Measurements from ENCODE around the gene SLC25A23.
"Not testable (repeated sequence)": the region's sequence is repeated elsewhere in the genome, so short reads cannot be mapped to it uniquely, and the experiment has no call there.

SLC25A23 gene

GRCh38 chr19:6402058-6402457 lies 57.5 kb downstream of the SLC25A23 start:
- H3K4me1 ChIP-seq (ENCODE audit: insufficient read depth, low read length, poor library complexity, severe bottlenecking) = no peaks in the 10 kb centered on the region
- TF ChIP-seq EZH2phosphoT487 (IDR thresholded peaks at IDR 0.05; ENCODE audit: borderline replicate concordance) = no peak
- TF ChIP-seq, protein P1, sequence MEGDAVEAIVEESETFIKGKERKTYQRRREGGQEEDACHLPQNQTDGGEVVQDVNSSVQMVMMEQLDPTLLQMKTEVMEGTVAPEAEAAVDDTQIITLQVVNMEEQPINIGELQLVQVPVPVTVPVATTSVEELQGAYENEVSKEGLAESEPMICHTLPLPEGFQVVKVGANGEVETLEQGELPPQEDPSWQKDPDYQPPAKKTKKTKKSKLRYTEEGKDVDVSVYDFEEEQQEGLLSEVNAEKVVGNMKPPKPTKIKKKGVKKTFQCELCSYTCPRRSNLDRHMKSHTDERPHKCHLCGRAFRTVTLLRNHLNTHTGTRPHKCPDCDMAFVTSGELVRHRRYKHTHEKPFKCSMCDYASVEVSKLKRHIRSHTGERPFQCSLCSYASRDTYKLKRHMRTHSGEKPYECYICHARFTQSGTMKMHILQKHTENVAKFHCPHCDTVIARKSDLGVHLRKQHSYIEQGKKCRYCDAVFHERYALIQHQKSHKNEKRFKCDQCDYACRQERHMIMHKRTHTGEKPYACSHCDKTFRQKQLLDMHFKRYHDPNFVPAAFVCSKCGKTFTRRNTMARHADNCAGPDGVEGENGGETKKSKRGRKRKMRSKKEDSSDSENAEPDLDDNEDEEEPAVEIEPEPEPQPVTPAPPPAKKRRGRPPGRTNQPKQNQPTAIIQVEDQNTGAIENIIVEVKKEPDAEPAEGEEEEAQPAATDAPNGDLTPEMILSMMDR (conservative IDR thresholded peaks at IDR 0.05; ENCODE audit: low read length) = no peak
- H4K20me1 ChIP-seq (ENCODE audit: insufficient read depth, low read length, poor library complexity, severe bottlenecking) = no peaks in the 10 kb centered on the region
- no peak overlapping the region for H3K9ac ChIP-seq (ENCODE audit: low read depth, low read length, poor library complexity, severe bottlenecking)
- no peaks in the 10 kb centered on the region for H3K79me2 ChIP-seq (ENCODE audit: insufficient read depth, low read length)
- no peak overlapping the region for H3K4me2 ChIP-seq (ENCODE audit: low read depth, low read length, poor library complexity, severe bottlenecking)
- no peaks in the 10 kb centered on the region for H3K9me2 ChIP-seq (replicated peaks; ENCODE audit: low read depth, low read length)
- no peak overlapping the region for H2AFZ ChIP-seq (ENCODE audit: low read length)
- no peaks in the 10 kb centered on the region for H3F3A ChIP-seq (ENCODE audit: low read depth)
- no peaks in the 10 kb centered on the region for H3K9me3 ChIP-seq (ENCODE audit: insufficient read depth, low read depth, low read length)
- H3K36me3 ChIP-seq (ENCODE audit: insufficient read depth, low read length) = no peaks in the 10 kb centered on the region
- no peak overlapping the region for H3K4me3 ChIP-seq (ENCODE audit: low read length, poor library complexity, severe bottlenecking)
- no peaks in the 10 kb centered on the region for H3K27me3 ChIP-seq (ENCODE audit: insufficient read depth, low read length, poor library complexity, severe bottlenecking)

GRCh38 chr19:6400062-6400944 lies 59.3 kb downstream of the SLC25A23 start:
- not testable (repeated sequence) for H4K20me1 ChIP-seq (ENCODE audit: insufficient read depth, low read length, poor library complexity, severe bottlenecking); H3K9me2 ChIP-seq (replicated peaks; ENCODE audit: low read depth, low read length); H3K4me2 ChIP-seq (ENCODE audit: low read depth, low read length, poor library complexity, severe bottlenecking); H3F3A ChIP-seq (ENCODE audit: low read depth); H3K79me2 ChIP-seq (ENCODE audit: insufficient read depth, low read length); H3K4me3 ChIP-seq (ENCODE audit: low read length, poor library complexity, severe bottlenecking); H3K36me3 ChIP-seq (ENCODE audit: insufficient read depth, low read length); H3K27me3 ChIP-seq (ENCODE audit: insufficient read depth, low read length, poor library complexity, severe bottlenecking); H2AFZ ChIP-seq (ENCODE audit: low read length); H3K9ac ChIP-seq (ENCODE audit: low read depth, low read length, poor library complexity, severe bottlenecking); H3K9me3 ChIP-seq (ENCODE audit: insufficient read depth, low read depth, low read length); H3K4me1 ChIP-seq (ENCODE audit: insufficient read depth, low read length, poor library complexity, severe bottlenecking)

DNA sequence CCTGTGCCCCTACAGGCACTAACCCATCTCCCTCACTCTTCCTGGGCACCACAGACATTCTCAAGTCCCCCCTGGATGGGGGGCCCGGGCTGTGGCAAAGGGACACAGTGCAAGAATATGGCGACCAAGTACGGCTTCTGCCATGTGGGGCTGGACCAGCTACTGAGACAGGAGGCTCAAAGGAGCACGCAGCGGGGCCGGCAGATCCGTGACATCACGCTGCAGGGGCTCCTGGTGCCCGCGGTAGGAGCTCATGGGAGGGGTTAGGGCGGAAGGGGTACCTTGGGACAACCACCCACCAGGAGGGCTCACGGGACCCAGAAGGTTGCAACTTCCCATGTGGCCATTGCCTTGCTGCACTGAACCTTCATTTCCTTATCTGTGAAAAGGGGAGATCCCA lies 63.3 kb downstream of the SLC25A23 start:
- TF ChIP-seq, protein P1 (conservative IDR thresholded peaks at IDR 0.05; ENCODE audit: low read length) = no peak
- no peak for TF ChIP-seq EZH2phosphoT487 (IDR thresholded peaks at IDR 0.05; ENCODE audit: borderline replicate concordance)
- no peaks in the 10 kb centered on the region for H3K9me2 ChIP-seq (replicated peaks; ENCODE audit: low read depth, low read length)
- H2AFZ ChIP-seq (ENCODE audit: low read length) = no peak overlapping the region
- H3K4me2 ChIP-seq (ENCODE audit: low read depth, low read length, poor library complexity, severe bottlenecking) = no peak overlapping the region
- peaks cover 13% of the 10 kb centered on the region for H3K4me1 ChIP-seq (ENCODE audit: insufficient read depth, low read length, poor library complexity, severe bottlenecking)
- no peaks in the 10 kb centered on the region for H3K36me3 ChIP-seq (ENCODE audit: insufficient read depth, low read length)
- H3K9ac ChIP-seq (ENCODE audit: low read depth, low read length, poor library complexity, severe bottlenecking) = no peak overlapping the region
- H3K9me3 ChIP-seq (ENCODE audit: insufficient read depth, low read depth, low read length) = no peaks in the 10 kb centered on the region
- peaks cover 16% of the 10 kb centered on the region for H3K79me2 ChIP-seq (ENCODE audit: insufficient read depth, low read length)
- no peaks in the 10 kb centered on the region for H3F3A ChIP-seq (ENCODE audit: low read depth)
- no peak overlapping the region for H3K4me3 ChIP-seq (ENCODE audit: low read length, poor library complexity, severe bottlenecking)
- no peaks in the 10 kb centered on the region for H4K20me1 ChIP-seq (ENCODE audit: insufficient read depth, low read length, poor library complexity, severe bottlenecking)
- no peaks in the 10 kb centered on the region for H3K27me3 ChIP-seq (ENCODE audit: insufficient read depth, low read length, poor library complexity, severe bottlenecking)

- Histone ChIP-seq H3K9ac (ENCODE audit: low read depth, low read length, poor library complexity, severe bottlenecking) (no peak overlapping the region), H3K36me3 (ENCODE audit: insufficient read depth, low read length) (no peaks in the 10 kb centered on the region), H3K9me2 (replicated peaks; ENCODE audit: low read depth, low read length) (no peaks in the 10 kb centered on the region), H3K4me3 (ENCODE audit: low read length, poor library complexity, severe bottlenecking) (no peak overlapping the region), H3K4me1 (ENCODE audit: insufficient read depth, low read length, poor library complexity, severe bottlenecking) (peaks cover 13% of the 10 kb centered on the region), H3K4me2 (ENCODE audit: low read depth, low read length, poor library complexity, severe bottlenecking) (no peak overlapping the region), H3K27me3 (ENCODE audit: insufficient read depth, low read length, poor library complexity, severe bottlenecking) (no peaks in the 10 kb centered on the region), H3K9me3 (ENCODE audit: insufficient read depth, low read depth, low read length) (no peaks in the 10 kb centered on the region), H3F3A (ENCODE audit: low read depth) (no peaks in the 10 kb centered on the region), H2AFZ (ENCODE audit: low read length) (no peak overlapping the region), H4K20me1 (ENCODE audit: insufficient read depth, low read length, poor library complexity, severe bottlenecking) (no peaks in the 10 kb centered on the region), H3K79me2 (ENCODE audit: insufficient read depth, low read length) (peaks cover 21% of the 10 kb centered on the region)
- TF ChIP-seq, protein P1 (conservative IDR thresholded peaks at IDR 0.05; ENCODE audit: low read length) = no peak
- TF ChIP-seq EZH2phosphoT487 (IDR thresholded peaks at IDR 0.05; ENCODE audit: borderline replicate concordance) = no peak
These were observed 64.8 kb downstream of the SLC25A23 start for GRCh38 chr19:6394831-6395230.
